Ovary (tissue), 9 donors: ENCODE measurements around the gene MSTN. TPM values are rescaled to one million over a fixed set of nuclear protein-coding genes. Genes with fewer than 3 reads are reported as not detected.

Experiments
- DNase-seq, 5 donors: peaks; one replicate each; pipeline ENCODE4 v3.0.0-alpha.2; 2019 to 2020
- H3K27ac ChIP-seq, 2 donors: fragments of 200-600 bp; one replicate each; pipeline versions ENCODE4 v1.5.1 to v1.8.0; 2019 to 2022
- H3K27me3 ChIP-seq: fragments of 200-600 bp; one replicate; pipeline ENCODE4 v1.8.0; 2022
- H3K36me3 ChIP-seq: fragments of 200-600 bp; sonication (generic); one replicate; pipeline ENCODE4 v1.5.1; 2019
- H3K4me1 ChIP-seq: one replicate; pipeline ENCODE4 v1.8.1; 2013; ENCODE audit warnings: mild to moderate bottlenecking, moderate library complexity; ENCODE audit not compliant: insufficient read depth
- H3K4me3 ChIP-seq: fragments of 200-600 bp; sonication (generic); one replicate; pipeline ENCODE4 v1.5.1; 2017
- H3K9me3 ChIP-seq, 2 donors: fragments of 200-600 bp in 1 of 2; sonication (generic) in 1 of 2; one replicate each; pipeline versions ENCODE4 v1.5.1 to v1.8.1; 2013 to 2019; ENCODE audit warnings: mild to moderate bottlenecking in 1 of 2, moderate library complexity in 1 of 2
- CTCF ChIP-seq, 3 donors: fragments of 450-650 bp in 2 of 3; fragments of 200-600 bp in 1 of 3; IDR thresholded peaks; one replicate each; pipeline versions ENCODE4 v1.5.1 to v1.8.0; 2016 to 2022; ENCODE audit warnings: antibody characterized with exemption in 3 of 3, mild to moderate bottlenecking in 1 of 3
- EP300 ChIP-seq: sonication (generic); formaldehyde crosslinking; IDR thresholded peaks from one replicate; pipeline ENCODE4 v1.6.1; 2017; ENCODE audit warnings: antibody characterized with exemption
- POLR2A ChIP-seq: fragments of 450-650 bp; IDR thresholded peaks from one replicate; pipeline ENCODE4 v1.6.1; 2017; ENCODE audit warnings: antibody characterized with exemption, mild to moderate bottlenecking, moderate library complexity
- WGBS, 3 donors: extraction: QIAGEN DNeasy Blood & Tissue Kit in 1 of 3; methylation state at CpG; one replicate each; pipeline versions ENCODE4 v1.1.5 to v1.1.7; 2013 to 2017; 5-methylcytosine and 5-hydroxymethylcytosine counted together
- intact Hi-C, 4 donors: fragments of 100-400 bp; cut with DNase I; formaldehyde crosslinking; loops; one replicate each; pipeline versions ENCODE4 v1.11.0 to v1.15.1; 2022 to 2023
- polyA plus RNA-seq, 2 donors: library from polyadenylated mRNA; stranded (reverse); fragments of 200-250 nt in 1 of 2; fragments of 350-450 nt in 1 of 2; fragmentation: Illumina TruSeq in 1 of 2; extraction: RNeasy Lipid Tissue Mini Kit (QIAGEN cat#74804) in 1 of 2; gene quantifications; one replicate each; pipeline ENCODE4 v1.2.3, GENCODE V29; 2013 to 2014
- total RNA-seq, 7 donors: library from RNA; depleted of rRNA in 2 of 7; stranded (reverse); fragments of >200 nt in 2 of 7; fragmentation: NEBNext Ultra II Directional in 3 of 7; extraction: Animal tissue kit (Norgen Biotek cat#: 25700) in 3 of 7; gene quantifications; one replicate each; pipeline versions ENCODE4 v1.1.0 to v1.2.4, GENCODE V29; 2016 to 2023
- donor health status: DM: no; HTN: no; CAD: no; lungs with moderate emphysema.
- donor health status: DM: no; HTN: no; CAD: no.
- donor health status: Bipolar disorder and iron deficiency.
- donor health status: DM: yes; HTN: yes; CAD: no.
- donor health status: DM: no; HTN: no; CAD: no.
- donor health status: DM: yes; HTN: yes; CAD: no.

The MSTN gene
- total and polyA plus RNA-seq, 9 donors: 0.13 to 0.45 (median 0.23) TPM; not detected in 1

- no peak overlapping the region for H3K27ac ChIP-seq
- 68 to 80% (median 70%) methylated on average over 4 of the region's 4 CpGs for WGBS, 3 donors
- no peak overlapping the region for H3K4me3 ChIP-seq
- TF ChIP-seq EP300: no peak
- no peak for TF ChIP-seq POLR2A
- TF ChIP-seq CTCF (IDR thresholded peaks at IDR 0.05): no peak
- DNase-seq: no peak
- H3K27me3 ChIP-seq: no peaks in the 10 kb centered on the region
- no peaks in the 10 kb centered on the region for H3K36me3 ChIP-seq
- intact Hi-C loops: no loop called here
- H3K9me3 ChIP-seq: no peaks in the 10 kb centered on the region
- H3K4me1 ChIP-seq: no peaks in the 10 kb centered on the region
Measured at GRCh38 chr2:190107409-190107808, 44.9 kb upstream of the MSTN start.

- no peak overlapping the region for H3K27ac ChIP-seq
- H3K36me3 ChIP-seq: no peaks in the 10 kb centered on the region
- no peaks in the 10 kb centered on the region for H3K4me1 ChIP-seq
- no peak for DNase-seq
- no peak for TF ChIP-seq POLR2A
- TF ChIP-seq CTCF (IDR thresholded peaks at IDR 0.05): no peak
- no peak for TF ChIP-seq EP300
- no peak overlapping the region for H3K4me3 ChIP-seq
- intact Hi-C loops: no loop called here
- H3K9me3 ChIP-seq: no peaks in the 10 kb centered on the region
- H3K27me3 ChIP-seq: no peaks in the 10 kb centered on the region
Measured at GRCh38 chr2:190106783-190107182, 44.3 kb upstream of the MSTN start.

GRCh38 chr2:190105554-190105953 is 43.0 kb upstream of the MSTN start:
- TF ChIP-seq POLR2A (no peak), CTCF (IDR thresholded peaks at IDR 0.05) (no peak), EP300 (no peak)
- 87 to 93% (median 91%) methylated on average over 2 of the region's 2 CpGs for WGBS, 3 donors
- no peaks in the 10 kb centered on the region for H3K36me3 ChIP-seq
- no peaks in the 10 kb centered on the region for H3K9me3 ChIP-seq
- H3K4me3 ChIP-seq: no peak overlapping the region
- intact Hi-C loops: loop anchor here in 1 of 4 donors (2.0 kb wide), 1 partner anchor 65 kb away; no protein-coding TSS in a partner anchor
- DNase-seq: no peak
- no peaks in the 10 kb centered on the region for H3K27me3 ChIP-seq
- no peak overlapping the region for H3K27ac ChIP-seq
- H3K4me1 ChIP-seq: no peaks in the 10 kb centered on the region

- no peak overlapping the region for H3K27ac ChIP-seq
- no peaks in the 10 kb centered on the region for H3K36me3 ChIP-seq
- no peak for TF ChIP-seq EP300
- no peak for TF ChIP-seq CTCF (IDR thresholded peaks at IDR 0.05)
- no peak for TF ChIP-seq POLR2A
- H3K9me3 ChIP-seq: peaks cover 0 to 3% of the 10 kb centered on the region in 2 donors
- DNase-seq: no peak
- no peaks in the 10 kb centered on the region for H3K27me3 ChIP-seq
- no peak overlapping the region for H3K4me3 ChIP-seq
- WGBS, 3 donors: 62 to 66% (median 63%) methylated on average over 3 of the region's 3 CpGs
- H3K4me1 ChIP-seq: no peaks in the 10 kb centered on the region
- intact Hi-C loops: no loop called here
Measured at GRCh38 chr2:190103144-190103543, 40.6 kb upstream of the MSTN start.
